Nephron progenitor cell (in vitro differentiated cells): ENCODE measurements around the gene PRAMEF1.

Experiments
- DNase-seq: peaks from one replicate; pipeline ENCODE4 v3.0.0; 2021
- H3K27ac Mint-ChIP-seq: 2 replicates; pipeline ENCODE4 v1.8.0; 2021; ENCODE audit warnings: mild to moderate bottlenecking, moderate library complexity, mixed read lengths
- H3K27me3 Mint-ChIP-seq: 2 replicates; pipeline ENCODE4 v1.8.0; 2021; ENCODE audit warnings: mild to moderate bottlenecking, low read depth, mixed read lengths; ENCODE audit not compliant: poor library complexity
- H3K36me3 Mint-ChIP-seq: 2 replicates; pipeline ENCODE4 v1.8.0; 2021; ENCODE audit warnings: low read depth, mixed read lengths
- H3K4me1 Mint-ChIP-seq: 2 replicates; pipeline ENCODE4 v1.8.0; 2021; ENCODE audit warnings: mixed read lengths
- H3K4me3 Mint-ChIP-seq: 2 replicates; pipeline ENCODE4 v1.8.0; 2021; ENCODE audit warnings: mild to moderate bottlenecking, moderate library complexity, mixed read lengths
- H3K9me3 Mint-ChIP-seq: 2 replicates; pipeline ENCODE4 v1.8.0; 2021; ENCODE audit warnings: mild to moderate bottlenecking, moderate library complexity, mixed read lengths
- TF ChIP-seq, protein P1 (sequence below): fragments of 200-600 bp; sonication (generic); IDR thresholded peaks from 2 replicates; pipeline ENCODE4 v1.5.0; 2021; ENCODE audit warnings: antibody characterized with exemption

Gene PRAMEF1

GRCh38 chr1:12763479-12763878 lies 27.7 kb upstream of the PRAMEF1 start:
- TF ChIP-seq, protein P1, sequence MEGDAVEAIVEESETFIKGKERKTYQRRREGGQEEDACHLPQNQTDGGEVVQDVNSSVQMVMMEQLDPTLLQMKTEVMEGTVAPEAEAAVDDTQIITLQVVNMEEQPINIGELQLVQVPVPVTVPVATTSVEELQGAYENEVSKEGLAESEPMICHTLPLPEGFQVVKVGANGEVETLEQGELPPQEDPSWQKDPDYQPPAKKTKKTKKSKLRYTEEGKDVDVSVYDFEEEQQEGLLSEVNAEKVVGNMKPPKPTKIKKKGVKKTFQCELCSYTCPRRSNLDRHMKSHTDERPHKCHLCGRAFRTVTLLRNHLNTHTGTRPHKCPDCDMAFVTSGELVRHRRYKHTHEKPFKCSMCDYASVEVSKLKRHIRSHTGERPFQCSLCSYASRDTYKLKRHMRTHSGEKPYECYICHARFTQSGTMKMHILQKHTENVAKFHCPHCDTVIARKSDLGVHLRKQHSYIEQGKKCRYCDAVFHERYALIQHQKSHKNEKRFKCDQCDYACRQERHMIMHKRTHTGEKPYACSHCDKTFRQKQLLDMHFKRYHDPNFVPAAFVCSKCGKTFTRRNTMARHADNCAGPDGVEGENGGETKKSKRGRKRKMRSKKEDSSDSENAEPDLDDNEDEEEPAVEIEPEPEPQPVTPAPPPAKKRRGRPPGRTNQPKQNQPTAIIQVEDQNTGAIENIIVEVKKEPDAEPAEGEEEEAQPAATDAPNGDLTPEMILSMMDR = no peak
- Mint-ChIP-seq H3K27ac (no peak overlapping the region), H3K9me3 (peaks cover 3% of the 10 kb centered on the region), H3K36me3 (no peaks in the 10 kb centered on the region), H3K4me3 (no peak overlapping the region), H3K4me1 (peaks cover 2% of the 10 kb centered on the region), H3K27me3 (peaks cover 27% of the 10 kb centered on the region)
- no peak for DNase-seq

- TF ChIP-seq, protein P1 = no peak
- H3K4me1 Mint-ChIP-seq = no peaks in the 10 kb centered on the region
- H3K4me3 Mint-ChIP-seq = no peak overlapping the region
- peaks cover 27% of the 10 kb centered on the region for H3K27me3 Mint-ChIP-seq
- H3K36me3 Mint-ChIP-seq = no peaks in the 10 kb centered on the region
- H3K9me3 Mint-ChIP-seq = peaks cover 3% of the 10 kb centered on the region
- H3K27ac Mint-ChIP-seq = no peak overlapping the region
- DNase-seq = no peak
Measured at GRCh38 chr1:12764016-12764415, 27.2 kb upstream of the PRAMEF1 start.

GRCh38 chr1:12769031-12769430 lies 22.2 kb upstream of the PRAMEF1 start:
- H3K9me3 Mint-ChIP-seq = peaks cover 17% of the 10 kb centered on the region
- no peaks in the 10 kb centered on the region for H3K4me1 Mint-ChIP-seq
- peaks cover 25% of the 10 kb centered on the region for H3K27me3 Mint-ChIP-seq
- DNase-seq = no peak
- TF ChIP-seq, protein P1 = no peak
- no peak overlapping the region for H3K4me3 Mint-ChIP-seq
- no peak overlapping the region for H3K27ac Mint-ChIP-seq
- no peaks in the 10 kb centered on the region for H3K36me3 Mint-ChIP-seq

DNA sequence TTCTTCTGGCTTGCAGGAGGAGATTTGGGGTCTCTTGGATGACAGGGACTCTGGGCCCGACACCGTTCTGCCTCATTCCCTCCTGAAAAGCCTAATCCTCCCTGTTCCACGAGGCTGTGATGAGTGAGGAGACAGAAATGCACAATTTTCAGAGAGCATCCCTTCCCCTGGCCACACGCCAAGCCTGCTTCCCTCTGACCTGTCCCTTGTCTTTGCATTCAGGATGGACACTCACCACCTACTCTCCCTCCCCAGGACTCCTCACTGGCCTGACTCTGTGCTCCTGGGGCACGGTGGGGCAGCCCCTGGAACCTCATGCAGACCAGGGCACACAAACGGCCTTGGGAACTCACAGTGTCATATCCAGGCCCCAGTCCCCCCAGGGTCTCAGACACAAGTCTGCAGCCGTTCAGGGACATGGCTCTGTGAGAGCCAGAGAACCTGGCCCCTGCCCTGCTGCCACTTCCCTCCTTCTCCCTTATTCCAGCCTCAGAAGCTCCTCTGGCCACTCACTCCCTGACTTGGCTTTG lies 21.2 kb upstream of the PRAMEF1 start:
- no peak overlapping the region for H3K4me3 Mint-ChIP-seq
- H3K36me3 Mint-ChIP-seq = no peaks in the 10 kb centered on the region
- peaks cover 26% of the 10 kb centered on the region for H3K27me3 Mint-ChIP-seq
- DNase-seq = no peak
- no peaks in the 10 kb centered on the region for H3K4me1 Mint-ChIP-seq
- TF ChIP-seq, protein P1 = no peak
- H3K9me3 Mint-ChIP-seq = peaks cover 18% of the 10 kb centered on the region
- H3K27ac Mint-ChIP-seq = peak overlapping the region; percentile 71

DNA sequence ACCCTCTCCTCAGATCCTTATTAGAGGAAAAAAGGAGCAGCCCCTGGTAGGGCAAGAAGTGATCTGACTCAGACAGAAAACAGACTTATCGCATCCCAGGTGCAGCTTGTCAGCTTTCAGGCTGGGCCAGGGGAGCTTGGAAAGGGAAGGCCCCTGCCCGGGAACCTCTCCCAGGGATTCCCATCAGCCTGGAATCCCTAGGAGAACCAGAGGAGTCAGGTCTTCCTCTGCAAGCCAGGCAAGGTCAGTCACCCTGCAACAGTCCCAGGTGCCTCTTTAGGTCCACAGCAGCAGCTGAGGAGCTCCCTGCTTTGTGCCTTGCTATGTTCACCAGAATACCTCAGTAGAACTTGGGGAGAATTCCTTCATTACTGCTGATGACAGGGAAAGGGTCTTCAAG lies 20.6 kb upstream of the PRAMEF1 start:
- DNase-seq = no peak
- no peak overlapping the region for H3K4me3 Mint-ChIP-seq
- peaks cover 26% of the 10 kb centered on the region for H3K27me3 Mint-ChIP-seq
- TF ChIP-seq, protein P1 = no peak
- H3K27ac Mint-ChIP-seq = peak overlapping the region; percentile 71
- no peaks in the 10 kb centered on the region for H3K36me3 Mint-ChIP-seq
- no peaks in the 10 kb centered on the region for H3K4me1 Mint-ChIP-seq
- peaks cover 23% of the 10 kb centered on the region for H3K9me3 Mint-ChIP-seq

GRCh38 chr1:12771186-12771585 lies 20.0 kb upstream of the PRAMEF1 start:
- TF ChIP-seq, protein P1 = no peak
- Mint-ChIP-seq H3K9me3 (peaks cover 25% of the 10 kb centered on the region), H3K27me3 (peaks cover 30% of the 10 kb centered on the region), H3K4me1 (no peaks in the 10 kb centered on the region), H3K27ac (no peak overlapping the region), H3K4me3 (no peak overlapping the region), H3K36me3 (no peaks in the 10 kb centered on the region)
- no peak for DNase-seq
